Chondrocyte (in vitro differentiated cells): ENCODE results near the gene UBE3D. TPM values are rescaled to one million over a fixed set of nuclear protein-coding genes. Genes with fewer than 3 reads are reported as not detected.

Experiments
- DNase-seq: peaks from one replicate; pipeline ENCODE4 v3.0.0; 2021; ENCODE audit warnings: mixed read lengths, low spot score
- H3K27ac Mint-ChIP-seq: one replicate; pipeline ENCODE4 v1.8.0; 2021; ENCODE audit warnings: mild to moderate bottlenecking, moderate library complexity, mixed read lengths; ENCODE audit not compliant: unreplicated experiment
- H3K27me3 Mint-ChIP-seq: 2 replicates; pipeline ENCODE4 v1.8.0; 2021; ENCODE audit warnings: low read depth, mixed read lengths
- H3K36me3 Mint-ChIP-seq: 2 replicates; pipeline ENCODE4 v1.8.0; 2021; ENCODE audit warnings: low read depth, mixed read lengths
- H3K4me1 Mint-ChIP-seq: 2 replicates; pipeline ENCODE4 v1.8.0; 2021; ENCODE audit warnings: low read depth, mild to moderate bottlenecking, mixed read lengths
- H3K4me3 Mint-ChIP-seq: one replicate; pipeline ENCODE4 v1.8.0; 2021; ENCODE audit warnings: mild to moderate bottlenecking, moderate library complexity, mixed read lengths; ENCODE audit not compliant: unreplicated experiment
- H3K9me3 Mint-ChIP-seq: 2 replicates; pipeline ENCODE4 v1.8.0; 2021; ENCODE audit warnings: low read depth, mixed read lengths
- CTCF ChIP-seq: fragments of 200-600 bp; sonication (generic); IDR thresholded peaks from 2 replicates; pipeline ENCODE4 v1.5.0; 2021; ENCODE audit warnings: antibody characterized with exemption, mild to moderate bottlenecking, moderate library complexity
- total RNA-seq: library from RNA; stranded (reverse); gene quantifications from 3 replicates; pipeline ENCODE4 v1.2.1, GENCODE V29; 2021

The UBE3D gene
- total RNA-seq, 1 donor from 2014 or later = 3.0 TPM

GRCh38 chr6:83008626-83009025 lies 57.0 kb downstream of the UBE3D start:
- TF ChIP-seq CTCF = no peak
- no peak overlapping the region for H3K27ac Mint-ChIP-seq
- DNase-seq = no peak
- H3K9me3 Mint-ChIP-seq = peaks cover 2% of the 10 kb centered on the region
- H3K27me3 Mint-ChIP-seq = no peaks in the 10 kb centered on the region
- peaks cover 10% of the 10 kb centered on the region for H3K4me1 Mint-ChIP-seq
- H3K36me3 Mint-ChIP-seq = peaks cover 7% of the 10 kb centered on the region
- no peak overlapping the region for H3K4me3 Mint-ChIP-seq

- no peak for TF ChIP-seq CTCF
- no peak overlapping the region for H3K4me3 Mint-ChIP-seq
- peaks cover 2% of the 10 kb centered on the region for H3K9me3 Mint-ChIP-seq
- no peak for DNase-seq
- no peak overlapping the region for H3K27ac Mint-ChIP-seq
- peaks cover 4% of the 10 kb centered on the region for H3K36me3 Mint-ChIP-seq
- no peaks in the 10 kb centered on the region for H3K27me3 Mint-ChIP-seq
- peaks cover 10% of the 10 kb centered on the region for H3K4me1 Mint-ChIP-seq
Observed at GRCh38 chr6:83006270-83006905, 59.3 kb downstream of the UBE3D start.

- Mint-ChIP-seq H3K27ac (no peak overlapping the region), H3K9me3 (peaks cover 6% of the 10 kb centered on the region), H3K36me3 (peaks cover 8% of the 10 kb centered on the region), H3K4me3 (no peak overlapping the region), H3K4me1 (no peaks in the 10 kb centered on the region), H3K27me3 (no peaks in the 10 kb centered on the region)
- DNase-seq = no peak
- TF ChIP-seq CTCF = no peak
Observed at GRCh38 chr6:82996156-82996555, 69.5 kb downstream of the UBE3D start.

- Mint-ChIP-seq H3K4me3 (no peak overlapping the region), H3K9me3 (peaks cover 6% of the 10 kb centered on the region), H3K27ac (no peak overlapping the region), H3K36me3 (peaks cover 8% of the 10 kb centered on the region), H3K27me3 (no peaks in the 10 kb centered on the region), H3K4me1 (no peaks in the 10 kb centered on the region)
- TF ChIP-seq CTCF = no peak
- DNase-seq = no peak
Observed at GRCh38 chr6:82995066-82995465, 70.6 kb downstream of the UBE3D start.

GRCh38 chr6:82989736-82990290 lies 75.8 kb downstream of the UBE3D start:
- Mint-ChIP-seq H3K27ac (no peak overlapping the region), H3K9me3 (peaks cover 6% of the 10 kb centered on the region), H3K4me3 (no peak overlapping the region), H3K27me3 (no peaks in the 10 kb centered on the region), H3K4me1 (peaks cover 13% of the 10 kb centered on the region), H3K36me3 (peaks cover 5% of the 10 kb centered on the region)
- no peak for TF ChIP-seq CTCF
- no peak for DNase-seq
